ENCODE measurements around the gene ARRDC2. TPM values are rescaled to one million over a fixed set of nuclear protein-coding genes. Genes with fewer than 3 reads are reported as not detected.
A peak's percentile ranks its signal among the peaks of the same experiment; 100 is the strongest.

The ARRDC2 gene
- total and polyA plus RNA-seq, 9 of the 15 experiments (the other 6 are each of a cell fraction or from before 2014, with no cell fraction given) = 1.9 to 27.4 (median 15.2) TPM

DNA sequence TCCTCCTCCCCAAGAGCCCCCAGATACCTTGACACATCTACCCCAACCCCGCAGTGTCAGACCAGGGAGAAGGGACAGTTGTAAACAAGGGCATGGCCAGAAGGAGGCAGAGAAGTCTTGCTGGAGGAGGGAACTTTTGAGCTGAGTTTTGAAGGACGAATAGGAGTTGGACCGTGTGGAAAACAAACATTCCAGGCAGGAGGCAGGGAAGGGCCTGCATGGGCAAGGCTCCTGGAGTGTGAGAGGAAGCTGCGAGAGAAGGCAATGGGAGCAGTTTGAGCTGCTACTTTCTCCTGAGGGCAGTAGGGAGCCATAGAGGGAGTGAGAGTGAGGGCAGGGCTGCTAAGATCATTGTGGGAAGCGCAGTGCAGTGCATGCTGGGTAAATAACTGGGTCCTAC is 55.5 kb downstream of the ARRDC2 start (continued):
- TF ChIP-seq ATF7 (IDR thresholded peaks at IDR 0.05) (0 out of 2 replicates have a peak, but pooled peaks have one; percentile 30), NEUROD1 (IDR thresholded peaks at IDR 0.05; ENCODE audit: borderline replicate concordance, low read depth, low read length, partially characterized antibody) (no peak), SMAD4 (CRISPR knock-in tag; conservative IDR thresholded peaks at IDR 0.05) (no peak), ZNF79 (CRISPR knock-in tag; IDR thresholded peaks at IDR 0.05; ENCODE audit: low read depth) (no peak), KDM5B (IDR thresholded peaks at IDR 0.05; ENCODE audit: insufficient replicate concordance, low read depth, low read length) (no peak), TAF1 (IDR thresholded peaks at IDR 0.05; ENCODE audit: control insufficient read depth, extremely low read depth, insufficient read depth, low read length, severe bottlenecking) (no peak), GATAD2A (IDR thresholded peaks at IDR 0.05) (no peak), RBM14 (IDR thresholded peaks at IDR 0.05; ENCODE audit: borderline replicate concordance, insufficient read depth, low read depth, low read length) (no peak), NKRF (IDR thresholded peaks at IDR 0.05; ENCODE audit: borderline replicate concordance) (peak; percentile 53), SMAD3 (CRISPR knock-in tag; conservative IDR thresholded peaks at IDR 0.05) (no peak), ZEB2 (IDR thresholded peaks at IDR 0.05) (0 out of 2 replicates have a peak, but pooled peaks have one; percentile 28), ZNF347 (CRISPR knock-in tag; IDR thresholded peaks at IDR 0.05; ENCODE audit: low read depth) (no peak), HDAC1 (IDR thresholded peaks at IDR 0.05) (peak; percentile 60 to 83; a peak in 3 of 4 replicates), HIVEP1 (CRISPR knock-in tag; IDR thresholded peaks at IDR 0.05) (no peak), ZFP36 (IDR thresholded peaks at IDR 0.05; ENCODE audit: low read depth, low read length, partially characterized antibody) (peak; percentile 98), MIER1 (IDR thresholded peaks at IDR 0.05; ENCODE audit: low read depth) (0 out of 2 replicates have a peak, but pooled peaks have one; percentile 26), YY1 (IDR thresholded peaks at IDR 0.05; ENCODE audit: borderline replicate concordance in 1 of 3, control insufficient read depth in 1 of 3, extremely low read depth in 1 of 3, insufficient read depth in 3 of 3, insufficient read length in 1 of 3, insufficient replicate concordance in 2 of 3, low read depth in 1 of 3, low read length in 2 of 3) (no peak), ZNF41 (CRISPR knock-in tag; conservative IDR thresholded peaks at IDR 0.05) (no peak), SIN3B (IDR thresholded peaks at IDR 0.05; ENCODE audit: low read depth) (no peak), MAFG (tag; conservative IDR thresholded peaks at IDR 0.05) (no peak), ZNF830 (CRISPR knock-in tag; IDR thresholded peaks at IDR 0.05) (no peak), ZNF224 (CRISPR knock-in tag; IDR thresholded peaks at IDR 0.05) (no peak), CCNT2 (IDR thresholded peaks at IDR 0.05; ENCODE audit: borderline replicate concordance, extremely low read depth, insufficient read length, low read depth, low read length) (no peak)
- TF ChIP-seq, protein P1, sequence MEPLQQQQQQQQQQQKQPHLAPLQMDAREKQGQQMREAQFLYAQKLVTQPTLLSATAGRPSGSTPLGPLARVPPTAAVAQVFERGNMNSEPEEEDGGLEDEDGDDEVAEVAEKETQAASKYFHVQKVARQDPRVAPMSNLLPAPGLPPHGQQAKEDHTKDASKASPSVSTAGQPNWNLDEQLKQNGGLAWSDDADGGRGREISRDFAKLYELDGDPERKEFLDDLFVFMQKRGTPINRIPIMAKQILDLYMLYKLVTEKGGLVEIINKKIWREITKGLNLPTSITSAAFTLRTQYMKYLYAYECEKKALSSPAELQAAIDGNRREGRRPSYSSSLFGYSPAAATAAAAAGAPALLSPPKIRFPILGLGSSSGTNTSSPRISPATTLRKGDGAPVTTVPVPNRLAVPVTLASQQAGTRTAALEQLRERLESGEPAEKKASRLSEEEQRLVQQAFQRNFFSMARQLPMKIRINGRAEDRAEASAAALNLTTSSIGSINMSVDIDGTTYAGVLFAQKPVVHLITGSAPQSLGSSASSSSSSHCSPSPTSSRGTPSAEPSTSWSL (CRISPR knock-in tag; IDR thresholded peaks at IDR 0.05; ENCODE audit: borderline replicate concordance) = no peak
- TF ChIP-seq, protein P2, sequence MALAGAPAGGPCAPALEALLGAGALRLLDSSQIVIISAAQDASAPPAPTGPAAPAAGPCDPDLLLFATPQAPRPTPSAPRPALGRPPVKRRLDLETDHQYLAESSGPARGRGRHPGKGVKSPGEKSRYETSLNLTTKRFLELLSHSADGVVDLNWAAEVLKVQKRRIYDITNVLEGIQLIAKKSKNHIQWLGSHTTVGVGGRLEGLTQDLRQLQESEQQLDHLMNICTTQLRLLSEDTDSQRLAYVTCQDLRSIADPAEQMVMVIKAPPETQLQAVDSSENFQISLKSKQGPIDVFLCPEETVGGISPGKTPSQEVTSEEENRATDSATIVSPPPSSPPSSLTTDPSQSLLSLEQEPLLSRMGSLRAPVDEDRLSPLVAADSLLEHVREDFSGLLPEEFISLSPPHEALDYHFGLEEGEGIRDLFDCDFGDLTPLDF (CRISPR knock-in tag; IDR thresholded peaks at IDR 0.05) = no peak
